Measurements from ENCODE around the gene PRELID2. TPM values are rescaled to one million over a fixed set of nuclear protein-coding genes. Genes with fewer than 3 reads are reported as not detected.
"Not testable (repeated sequence)": the region's sequence is repeated elsewhere in the genome, so short reads cannot be mapped to it uniquely, and the experiment has no call there.

The PRELID2 gene
- total RNA-seq, 1 donor from 2014 or later: 7.1 TPM

DNA sequence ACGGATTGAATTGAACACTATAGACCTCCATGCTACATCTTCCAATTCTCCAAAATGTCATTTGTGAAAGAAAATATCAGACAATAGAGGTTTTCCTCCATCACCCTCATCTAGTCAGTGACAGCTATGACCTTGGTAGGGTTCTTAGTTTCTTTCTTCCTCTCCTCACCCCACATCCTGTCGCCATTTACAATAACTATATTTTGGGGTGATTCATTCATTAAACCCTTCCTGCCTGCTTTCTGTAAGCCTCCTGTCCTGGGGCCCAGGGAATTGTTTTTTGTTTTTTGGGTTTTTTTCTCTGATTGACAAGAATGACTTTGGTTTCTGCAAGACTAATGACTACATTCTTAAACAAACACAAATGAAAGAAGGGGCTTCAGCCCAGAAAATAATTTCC, 82.6 kb downstream of the PRELID2 start:
- Mint-ChIP-seq H3K9me3 (peaks cover 12% of the 10 kb centered on the region), H3K27me3 (ENCODE audit: low read depth) (no peaks in the 10 kb centered on the region), H3K4me1 (ENCODE audit: low read depth) (peaks cover 5% of the 10 kb centered on the region), H3K36me3 (ENCODE audit: low read depth) (no peaks in the 10 kb centered on the region), H3K4me3 (ENCODE audit: low read depth) (no peak overlapping the region), H3K27ac (no peak overlapping the region)
- no peak for DNase-seq (ENCODE audit: low spot score)
- intact Hi-C loops (cut with micrococcal nuclease): no loop called here

DNA sequence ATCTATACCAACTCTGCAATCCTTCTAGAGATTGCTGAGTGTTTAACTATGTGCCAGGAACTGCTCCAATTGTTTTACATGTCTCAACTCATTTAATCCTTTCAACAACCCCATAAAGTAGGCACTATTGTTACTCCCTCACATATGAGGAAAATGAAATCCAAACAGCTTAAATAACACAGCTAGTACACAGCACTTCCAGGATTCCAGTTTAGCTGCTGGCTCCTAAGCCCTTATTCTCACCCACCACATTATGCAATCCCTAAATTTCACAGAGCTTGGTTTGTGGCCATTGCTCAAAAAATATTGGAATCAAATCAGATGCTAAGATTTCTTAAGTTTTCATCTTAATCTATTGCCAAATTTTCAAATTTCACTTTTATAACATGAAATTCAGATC, 84.9 kb downstream of the PRELID2 start:
- Mint-ChIP-seq H3K27ac (no peak overlapping the region), H3K36me3 (ENCODE audit: low read depth) (no peaks in the 10 kb centered on the region), H3K4me1 (ENCODE audit: low read depth) (peaks cover 5% of the 10 kb centered on the region), H3K27me3 (ENCODE audit: low read depth) (no peaks in the 10 kb centered on the region), H3K9me3 (peaks cover 12% of the 10 kb centered on the region), H3K4me3 (ENCODE audit: low read depth) (no peak overlapping the region)
- DNase-seq (ENCODE audit: low spot score): no peak
- intact Hi-C loops (cut with micrococcal nuclease): no loop called here

DNA sequence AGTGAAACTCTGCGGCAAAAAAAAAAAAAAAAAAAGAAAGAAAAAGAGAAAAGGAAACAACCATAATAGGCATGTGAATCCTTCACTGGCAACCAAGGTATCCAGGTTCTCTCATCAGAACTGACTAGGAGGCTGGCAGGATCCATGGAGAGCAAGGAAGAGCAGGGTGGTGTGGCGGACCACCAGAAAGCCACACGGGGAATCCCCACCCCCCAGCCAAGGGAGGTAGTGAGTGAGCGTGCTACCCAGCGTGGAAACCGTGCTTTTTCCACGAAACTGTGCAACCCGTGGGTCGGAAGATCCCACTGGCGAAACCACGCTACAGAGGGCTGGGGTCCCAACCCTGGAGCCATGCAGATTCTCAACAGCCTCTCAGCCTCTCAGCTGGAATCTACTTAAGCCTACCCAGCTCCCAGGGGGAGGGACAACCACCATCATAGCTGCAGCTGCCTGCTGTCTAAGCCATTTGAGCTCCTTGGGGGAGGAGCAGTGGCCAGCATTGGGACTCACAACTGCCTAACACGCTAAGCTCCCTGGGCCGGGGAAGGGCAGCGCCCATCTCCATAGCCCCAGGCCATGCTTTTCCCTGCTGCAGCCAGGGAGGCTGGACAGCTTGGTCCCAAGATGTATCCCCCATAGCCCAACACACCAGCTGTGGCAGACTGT, 91.6 kb downstream of the PRELID2 start:
- Mint-ChIP-seq H3K27ac (no peak overlapping the region), H3K4me3 (ENCODE audit: low read depth) (no peak overlapping the region), H3K4me1 (ENCODE audit: low read depth) (no peaks in the 10 kb centered on the region), H3K9me3 (peaks cover 5% of the 10 kb centered on the region), H3K36me3 (ENCODE audit: low read depth) (no peaks in the 10 kb centered on the region), H3K27me3 (ENCODE audit: low read depth) (no peaks in the 10 kb centered on the region)
- intact Hi-C loops (cut with micrococcal nuclease): loop anchor here (5.0 kb wide), 1 partner anchor 204 kb away; no protein-coding TSS in a partner anchor
- DNase-seq (ENCODE audit: low spot score): peak; percentile 11

DNA sequence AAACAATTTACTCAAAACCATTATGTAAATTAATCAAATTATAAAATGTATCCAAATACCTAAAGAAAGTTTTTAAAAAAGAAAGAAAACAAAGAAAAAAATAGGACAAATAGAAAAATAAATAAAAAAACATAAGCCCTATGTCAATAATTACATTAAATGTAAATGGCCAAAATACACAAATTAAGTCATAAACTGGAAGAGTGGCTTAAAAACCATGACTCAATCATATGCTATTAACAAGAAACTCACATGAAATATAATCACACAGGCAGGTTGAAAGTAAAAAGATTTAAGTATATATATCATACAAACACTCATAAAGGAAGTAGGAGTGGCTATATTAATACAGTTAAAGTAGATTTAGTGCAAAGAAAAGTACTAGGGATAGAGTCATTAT, 95.3 kb downstream of the PRELID2 start:
- Mint-ChIP-seq H3K4me1 (ENCODE audit: low read depth) (no peaks in the 10 kb centered on the region), H3K4me3 (ENCODE audit: low read depth) (no peak overlapping the region), H3K27me3 (ENCODE audit: low read depth) (no peaks in the 10 kb centered on the region), H3K27ac (no peak overlapping the region), H3K9me3 (no peaks in the 10 kb centered on the region), H3K36me3 (ENCODE audit: low read depth) (no peaks in the 10 kb centered on the region)
- no peak for DNase-seq (ENCODE audit: low spot score)
- intact Hi-C loops (cut with micrococcal nuclease): loop anchor here (5.0 kb wide), 1 partner anchor 207 kb away; no protein-coding TSS in a partner anchor

DNA sequence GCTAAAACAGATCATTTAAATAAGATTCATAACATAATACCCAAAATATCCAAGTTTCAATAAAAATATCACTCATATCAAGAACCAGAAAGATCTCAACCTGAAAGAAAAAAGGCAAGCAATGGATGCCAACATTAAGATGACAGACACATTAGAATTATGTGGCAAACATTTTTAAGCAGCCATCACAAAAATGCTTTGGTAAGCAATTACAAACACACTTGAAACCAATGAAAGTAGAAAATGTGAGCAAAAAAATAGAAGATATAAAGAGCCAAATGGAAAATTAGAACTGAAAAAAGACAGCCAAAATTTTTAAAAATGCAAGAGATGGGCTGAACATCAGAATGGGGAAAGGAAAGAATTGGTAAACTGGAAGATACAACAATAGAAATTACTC, 96.9 kb downstream of the PRELID2 start:
- H3K27me3 Mint-ChIP-seq (ENCODE audit: low read depth): no peaks in the 10 kb centered on the region
- H3K4me3 Mint-ChIP-seq (ENCODE audit: low read depth): no peak overlapping the region
- DNase-seq (ENCODE audit: low spot score): no peak
- H3K36me3 Mint-ChIP-seq (ENCODE audit: low read depth): no peaks in the 10 kb centered on the region
- no peaks in the 10 kb centered on the region for H3K4me1 Mint-ChIP-seq (ENCODE audit: low read depth)
- no peak overlapping the region for H3K27ac Mint-ChIP-seq
- intact Hi-C loops (cut with micrococcal nuclease): no loop called here
- H3K9me3 Mint-ChIP-seq: no peaks in the 10 kb centered on the region

DNA sequence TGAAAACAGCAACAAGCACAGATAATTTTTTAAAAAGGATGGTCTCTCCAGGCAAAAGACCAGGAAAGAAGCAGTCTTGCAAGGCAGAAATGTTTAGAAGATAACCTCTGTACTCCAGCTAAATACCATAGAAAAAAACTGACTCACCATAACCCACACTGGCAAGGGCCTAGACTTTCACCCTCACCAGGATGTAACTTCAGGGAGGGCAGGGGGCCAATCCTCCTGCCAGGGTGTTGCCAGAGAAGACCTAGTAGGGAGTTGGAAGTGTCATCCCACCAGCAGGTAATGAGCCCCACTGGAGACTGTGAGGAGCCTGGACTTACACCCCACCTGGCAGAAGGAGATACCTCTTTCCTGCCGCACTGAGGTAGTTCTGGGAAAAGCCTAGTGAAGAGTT, 97.6 kb downstream of the PRELID2 start:
- no peak overlapping the region for H3K4me3 Mint-ChIP-seq (ENCODE audit: low read depth)
- no peaks in the 10 kb centered on the region for H3K27me3 Mint-ChIP-seq (ENCODE audit: low read depth)
- intact Hi-C loops (cut with micrococcal nuclease): no loop called here
- H3K27ac Mint-ChIP-seq: no peak overlapping the region
- DNase-seq (ENCODE audit: low spot score): no peak
- H3K36me3 Mint-ChIP-seq (ENCODE audit: low read depth): no peaks in the 10 kb centered on the region
- no peaks in the 10 kb centered on the region for H3K4me1 Mint-ChIP-seq (ENCODE audit: low read depth)
- H3K9me3 Mint-ChIP-seq: no peaks in the 10 kb centered on the region

DNA sequence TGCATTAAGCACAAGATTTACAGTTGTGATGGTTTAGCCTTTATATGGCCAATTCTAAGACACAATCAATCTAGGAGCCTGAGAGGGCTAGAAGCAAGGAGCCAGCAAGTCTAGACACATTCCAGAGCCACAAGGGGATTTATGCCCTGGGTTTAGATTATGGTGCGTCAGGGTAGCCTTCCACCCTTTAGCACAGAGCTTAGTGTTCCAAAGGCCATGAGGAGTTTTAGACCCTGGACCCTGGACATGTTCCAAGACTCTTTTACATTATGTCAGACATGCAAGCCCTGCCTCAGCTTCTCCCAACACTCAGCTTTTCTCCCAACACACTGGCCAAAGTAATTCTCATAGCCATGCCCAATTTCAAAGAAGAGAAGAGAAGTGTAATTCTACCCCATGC, 105.2 kb downstream of the PRELID2 start:
- H3K36me3 Mint-ChIP-seq (ENCODE audit: low read depth); intact Hi-C loops (cut with micrococcal nuclease); H3K4me3 Mint-ChIP-seq (ENCODE audit: low read depth); H3K4me1 Mint-ChIP-seq (ENCODE audit: low read depth); DNase-seq (ENCODE audit: low spot score); H3K27ac Mint-ChIP-seq; H3K27me3 Mint-ChIP-seq (ENCODE audit: low read depth): not testable (repeated sequence)
- peaks cover 41% of the 10 kb centered on the region for H3K9me3 Mint-ChIP-seq

DNA sequence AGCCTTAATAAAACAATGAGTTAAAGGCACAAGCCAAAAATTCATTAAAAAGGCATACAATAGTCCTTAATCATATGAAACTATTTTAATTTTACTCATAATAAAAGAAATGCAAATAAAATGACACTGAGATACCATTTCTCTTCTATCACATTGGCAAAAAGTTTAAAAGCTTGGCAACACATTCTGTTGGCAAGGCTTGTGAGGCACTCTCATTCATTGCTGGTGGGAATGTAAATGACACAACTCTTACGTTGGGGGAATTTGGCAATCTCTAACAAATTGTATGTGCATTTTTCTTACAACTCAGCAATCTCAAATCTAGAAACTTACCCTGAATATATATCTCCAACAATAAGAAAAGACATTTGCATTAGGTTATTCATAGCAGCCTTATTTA, 111.6 kb downstream of the PRELID2 start:
- Mint-ChIP-seq H3K36me3 (ENCODE audit: low read depth) (no peaks in the 10 kb centered on the region), H3K27ac (no peak overlapping the region), H3K4me1 (ENCODE audit: low read depth) (no peaks in the 10 kb centered on the region), H3K9me3 (peaks cover 17% of the 10 kb centered on the region), H3K27me3 (ENCODE audit: low read depth) (no peaks in the 10 kb centered on the region), H3K4me3 (ENCODE audit: low read depth) (no peak overlapping the region)
- intact Hi-C loops (cut with micrococcal nuclease): no loop called here
- DNase-seq (ENCODE audit: low spot score): no peak

DNA sequence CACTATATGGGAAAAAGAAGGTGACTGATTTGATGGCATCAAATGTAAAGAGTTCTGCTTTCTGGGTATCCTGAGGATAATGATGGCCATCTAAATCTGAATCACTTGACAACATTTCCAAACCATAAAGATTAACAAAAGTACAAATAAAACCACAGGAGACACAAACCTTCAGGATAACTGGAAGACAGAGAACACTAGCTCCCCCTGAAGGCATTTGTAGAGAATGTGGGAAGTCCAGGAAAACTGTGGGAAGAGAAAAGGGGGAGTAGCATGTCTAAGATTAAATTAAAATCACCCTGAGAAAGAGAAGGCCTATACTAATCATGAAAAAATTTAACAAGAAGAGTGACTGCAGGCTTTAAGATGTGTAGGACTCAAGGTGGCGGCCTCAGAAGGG, 116.2 kb downstream of the PRELID2 start:
- H3K27ac Mint-ChIP-seq: no peak overlapping the region
- no peaks in the 10 kb centered on the region for H3K4me1 Mint-ChIP-seq (ENCODE audit: low read depth)
- no peak for DNase-seq (ENCODE audit: low spot score)
- no peaks in the 10 kb centered on the region for H3K27me3 Mint-ChIP-seq (ENCODE audit: low read depth)
- H3K9me3 Mint-ChIP-seq: no peaks in the 10 kb centered on the region
- H3K36me3 Mint-ChIP-seq (ENCODE audit: low read depth): no peaks in the 10 kb centered on the region
- no peak overlapping the region for H3K4me3 Mint-ChIP-seq (ENCODE audit: low read depth)
- intact Hi-C loops (cut with micrococcal nuclease): no loop called here

DNA sequence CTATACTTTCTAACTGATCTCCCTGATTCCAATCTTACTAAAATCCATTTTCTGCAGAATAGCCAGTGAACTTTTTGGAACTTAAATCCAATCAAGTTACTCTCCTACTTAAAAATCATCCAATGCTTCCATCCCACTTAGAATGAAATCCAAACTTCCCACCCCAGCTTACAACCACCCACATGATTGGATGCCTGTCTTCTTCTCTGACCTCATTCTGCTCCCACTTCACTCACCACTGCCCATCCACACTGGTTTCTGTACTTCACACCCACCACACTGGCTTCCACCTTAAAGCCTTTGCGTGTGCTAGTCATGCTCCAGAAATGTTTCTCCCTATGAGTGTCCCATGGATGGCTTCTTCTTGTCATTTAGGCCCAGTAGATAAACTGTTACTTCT, 119.7 kb downstream of the PRELID2 start:
- Mint-ChIP-seq H3K9me3 (no peaks in the 10 kb centered on the region), H3K27me3 (ENCODE audit: low read depth) (no peaks in the 10 kb centered on the region), H3K27ac (no peak overlapping the region), H3K36me3 (ENCODE audit: low read depth) (no peaks in the 10 kb centered on the region), H3K4me1 (ENCODE audit: low read depth) (no peaks in the 10 kb centered on the region), H3K4me3 (ENCODE audit: low read depth) (no peak overlapping the region)
- DNase-seq (ENCODE audit: low spot score): no peak
- intact Hi-C loops (cut with micrococcal nuclease): no loop called here

DNA sequence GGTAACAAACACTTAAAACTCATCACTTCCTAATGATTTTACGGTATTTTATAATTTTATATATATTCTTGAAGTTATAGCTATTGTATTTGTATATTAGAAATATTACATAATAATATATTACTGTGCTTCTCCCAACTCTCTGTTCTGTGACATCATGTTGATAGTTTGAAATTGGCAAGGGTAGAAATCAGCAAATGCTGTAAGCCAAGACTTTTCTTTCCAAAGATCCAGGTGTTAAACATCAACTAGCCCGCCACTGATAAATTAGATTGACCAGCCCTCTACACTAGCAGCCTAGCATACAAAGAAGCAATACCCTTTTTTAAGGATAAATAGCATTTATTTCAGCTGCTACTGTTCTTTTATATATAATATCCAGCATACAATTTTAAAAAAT, 122.9 kb downstream of the PRELID2 start:
- H3K4me1 Mint-ChIP-seq (ENCODE audit: low read depth): no peaks in the 10 kb centered on the region
- DNase-seq (ENCODE audit: low spot score): no peak
- intact Hi-C loops (cut with micrococcal nuclease): no loop called here
- H3K9me3 Mint-ChIP-seq: no peaks in the 10 kb centered on the region
- H3K27me3 Mint-ChIP-seq (ENCODE audit: low read depth): no peaks in the 10 kb centered on the region
- H3K27ac Mint-ChIP-seq: no peak overlapping the region
- no peak overlapping the region for H3K4me3 Mint-ChIP-seq (ENCODE audit: low read depth)
- H3K36me3 Mint-ChIP-seq (ENCODE audit: low read depth): no peaks in the 10 kb centered on the region

DNA sequence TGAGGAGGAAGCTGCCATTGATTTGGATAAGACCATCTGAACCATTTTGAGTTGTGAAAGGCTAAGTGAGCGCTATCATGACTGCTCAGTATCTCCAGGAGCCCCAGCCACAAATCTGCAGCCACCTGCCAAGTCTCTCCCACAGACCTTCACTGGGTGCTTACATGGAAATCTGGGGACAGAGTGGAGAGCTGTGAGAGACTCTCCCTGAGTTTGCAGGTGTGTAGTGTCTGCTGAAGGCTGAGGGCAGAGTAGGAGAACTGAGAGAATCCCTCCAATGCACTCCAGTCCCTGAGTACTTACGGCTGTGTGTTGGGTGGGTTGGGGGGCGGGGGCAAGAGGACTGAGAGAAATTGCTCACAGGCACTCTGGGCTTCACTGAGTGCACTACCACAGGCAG, 123.7 kb downstream of the PRELID2 start:
- H3K36me3 Mint-ChIP-seq (ENCODE audit: low read depth): no peaks in the 10 kb centered on the region
- H3K4me1 Mint-ChIP-seq (ENCODE audit: low read depth): no peaks in the 10 kb centered on the region
- H3K27ac Mint-ChIP-seq: no peak overlapping the region
- H3K4me3 Mint-ChIP-seq (ENCODE audit: low read depth): no peak overlapping the region
- no peaks in the 10 kb centered on the region for H3K27me3 Mint-ChIP-seq (ENCODE audit: low read depth)
- intact Hi-C loops (cut with micrococcal nuclease): no loop called here
- DNase-seq (ENCODE audit: low spot score): no peak
- H3K9me3 Mint-ChIP-seq: no peaks in the 10 kb centered on the region
